ENCODE results near the gene SIT1. TPM values are rescaled to one million over a fixed set of nuclear protein-coding genes. Genes with fewer than 3 reads are reported as not detected.

SIT1 gene
- total RNA-seq, 4 donors from 2014 or later = 0.74 to 5.2 (median 1.1) TPM

DNA sequence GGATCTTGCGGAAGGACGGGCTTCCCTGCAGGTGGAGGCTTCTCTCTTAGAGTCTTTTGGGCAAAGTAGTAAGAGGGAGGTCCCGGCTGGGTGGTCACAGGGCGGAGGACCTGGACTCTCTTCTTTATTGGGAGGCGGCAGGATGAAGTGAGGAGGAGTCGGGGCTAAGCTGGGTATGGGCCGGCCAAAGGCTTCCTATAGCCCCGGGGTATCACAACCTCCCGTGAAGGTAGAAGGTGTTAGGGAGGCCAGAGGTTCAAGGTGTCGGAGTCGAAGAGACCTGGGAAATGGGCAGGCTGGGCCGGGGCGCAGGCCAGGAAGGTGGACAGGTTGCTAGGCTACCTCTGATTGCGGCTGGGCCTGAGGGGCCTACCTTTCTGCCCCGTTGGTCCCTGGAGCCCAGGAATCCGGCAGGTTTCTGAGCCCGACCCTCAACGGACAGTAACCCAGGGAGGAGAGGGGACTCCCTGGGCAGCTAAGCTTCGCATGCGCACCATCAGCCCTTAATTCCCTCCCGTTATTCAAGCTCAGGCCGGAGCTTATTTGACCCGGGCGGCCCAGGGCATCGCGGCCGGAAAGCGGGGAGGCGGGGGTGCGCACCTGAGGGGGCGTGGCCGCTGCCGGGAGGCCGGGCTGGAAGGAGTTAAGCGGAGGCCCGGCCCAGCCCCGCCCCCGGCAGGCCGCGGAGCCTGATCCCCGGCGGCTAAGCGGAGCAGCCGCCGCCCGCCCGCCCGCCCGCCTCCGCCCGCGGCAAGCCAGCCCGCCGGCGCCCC, 46.0 kb downstream of the SIT1 start, which contains the start of gene TESK1:
TSS of gene TESK1 (plus strand) at position 685 of the 773 bp plus-strand sequence. CDS start 358 bp downstream, outside the sequence.
- DNase-seq (ENCODE audit: low spot score) = no peak

GRCh38 chr9:35603986-35604577, 46.6 kb downstream of the SIT1 start:
- DNase-seq (ENCODE audit: low spot score) (peak; percentile 96), ATAC-seq (ENCODE audit: low FRiP score) (peak; percentile 97)
- TF ChIP-seq, protein P1, sequence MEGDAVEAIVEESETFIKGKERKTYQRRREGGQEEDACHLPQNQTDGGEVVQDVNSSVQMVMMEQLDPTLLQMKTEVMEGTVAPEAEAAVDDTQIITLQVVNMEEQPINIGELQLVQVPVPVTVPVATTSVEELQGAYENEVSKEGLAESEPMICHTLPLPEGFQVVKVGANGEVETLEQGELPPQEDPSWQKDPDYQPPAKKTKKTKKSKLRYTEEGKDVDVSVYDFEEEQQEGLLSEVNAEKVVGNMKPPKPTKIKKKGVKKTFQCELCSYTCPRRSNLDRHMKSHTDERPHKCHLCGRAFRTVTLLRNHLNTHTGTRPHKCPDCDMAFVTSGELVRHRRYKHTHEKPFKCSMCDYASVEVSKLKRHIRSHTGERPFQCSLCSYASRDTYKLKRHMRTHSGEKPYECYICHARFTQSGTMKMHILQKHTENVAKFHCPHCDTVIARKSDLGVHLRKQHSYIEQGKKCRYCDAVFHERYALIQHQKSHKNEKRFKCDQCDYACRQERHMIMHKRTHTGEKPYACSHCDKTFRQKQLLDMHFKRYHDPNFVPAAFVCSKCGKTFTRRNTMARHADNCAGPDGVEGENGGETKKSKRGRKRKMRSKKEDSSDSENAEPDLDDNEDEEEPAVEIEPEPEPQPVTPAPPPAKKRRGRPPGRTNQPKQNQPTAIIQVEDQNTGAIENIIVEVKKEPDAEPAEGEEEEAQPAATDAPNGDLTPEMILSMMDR (IDR thresholded peaks at IDR 0.05) = peak in 2 of 3 donors; percentile 29 to 52

More for the DNA sequence above, 46.0 kb downstream of the SIT1 start, which contains the start of gene TESK1:
- TF ChIP-seq, protein P1 (IDR thresholded peaks at IDR 0.05) = no peak
- ATAC-seq (ENCODE audit: low FRiP score) = peak; percentile 52

DNA sequence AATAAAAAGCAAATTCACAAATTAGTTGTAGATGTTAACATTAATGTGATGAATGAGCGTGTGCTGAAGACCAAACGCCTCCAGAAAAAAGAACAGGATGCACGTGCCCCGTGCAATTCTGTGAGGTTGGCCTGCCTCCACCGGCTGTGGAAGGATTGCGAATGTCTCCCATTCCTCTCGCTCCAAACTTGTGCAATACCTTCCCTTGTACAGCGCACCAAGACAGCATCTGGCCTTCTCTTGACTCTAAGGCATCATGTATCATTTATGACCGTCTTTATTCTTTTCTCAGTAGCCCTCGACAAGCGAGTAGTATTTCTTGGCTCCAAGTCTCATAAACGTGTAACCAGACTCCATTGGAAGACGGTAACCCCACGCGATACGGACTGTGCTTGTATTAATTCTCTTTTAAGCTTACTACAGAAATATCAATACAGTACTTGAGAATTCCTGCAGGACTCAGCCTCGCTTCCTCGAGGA, 47.2 kb downstream of the SIT1 start:
- TF ChIP-seq, protein P1 (IDR thresholded peaks at IDR 0.05) = no peak
- DNase-seq (ENCODE audit: low spot score) = no peak
- peak; percentile 50 for ATAC-seq (ENCODE audit: low FRiP score)

DNA sequence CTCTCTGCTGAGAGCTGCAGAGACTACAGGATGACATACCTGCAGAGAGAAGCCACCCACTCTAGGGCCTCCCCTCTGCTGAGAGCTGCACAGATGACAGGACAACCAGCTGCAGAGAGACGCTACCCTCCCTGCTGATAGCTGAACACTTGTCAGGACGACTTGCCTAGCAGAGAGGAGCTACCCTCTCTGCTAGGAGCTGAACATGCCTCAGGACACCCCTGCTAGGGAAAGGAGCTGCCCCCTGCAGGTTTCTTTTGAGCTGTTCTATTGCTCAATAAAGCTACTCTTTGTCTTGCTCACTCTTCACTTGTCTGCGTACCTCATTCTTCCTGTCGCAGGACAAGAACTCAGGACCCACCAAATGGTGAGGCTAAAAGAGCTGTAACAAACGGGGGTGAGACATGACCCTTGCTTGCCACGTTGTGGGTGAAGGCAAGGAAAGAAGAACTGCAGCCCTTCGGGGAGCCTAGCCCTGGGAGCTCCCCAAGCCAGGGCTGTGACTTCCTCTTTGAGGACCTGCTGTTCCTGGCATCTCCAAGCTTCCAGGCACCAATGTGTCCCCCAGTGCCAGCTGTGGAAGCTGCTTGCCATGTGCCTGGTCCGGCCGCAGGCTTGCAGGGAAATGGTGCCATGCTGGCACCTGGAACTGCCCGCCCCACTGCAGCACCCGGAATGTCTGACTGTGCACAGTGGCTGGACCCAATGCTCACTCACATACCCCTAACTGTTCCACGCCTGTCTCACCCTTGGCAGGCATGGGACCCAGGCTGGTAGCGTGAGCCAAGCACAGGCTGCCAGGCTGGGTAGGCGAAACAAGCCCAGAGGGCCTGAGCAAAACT, 50.7 kb downstream of the SIT1 start:
- DNase-seq (ENCODE audit: low spot score) (no peak), ATAC-seq (ENCODE audit: low FRiP score) (no peak)
- TF ChIP-seq, protein P1 (IDR thresholded peaks at IDR 0.05) = no peak

Small RNA genes lying within 50 kb of the gene (small RNA-seq; reads per million reads assigned to genes)
- gene MIR4667 = not detected
- gene RMRP = not detected
- not detected for gene RN7SL22P

Other genes with a start within 250 kb of the SIT1 start
- 10 to 100 TPM; 12.2 to 23.5 (median 21.1) TPM for gene RUSC2, start 160.8 kb downstream of the SIT1 start, total RNA-seq
- gene TESK1, start 45.7 kb downstream of the SIT1 start, total RNA-seq = 10 to 100 TPM; 29.6 to 53.0 (median 36.5) TPM
- gene CD72, start 32.5 kb downstream of the SIT1 start, total RNA-seq = 10 to 100 TPM in 1 of 4 donors, 1 to 10 TPM in 3; 1.6 to 15.5 (median 4.9) TPM
- gene RMRP, start 7.1 kb upstream of the SIT1 start, total RNA-seq = 1,000 to 10,000 TPM in 3 of 4 donors, 100 to 1,000 TPM in 1; 841 to 3,200 (median 2,180) TPM
- gene CCDC107, start 7.4 kb upstream of the SIT1 start, total RNA-seq = 100 to 1,000 TPM in 1 of 4 donors, 10 to 100 TPM in 3; 35.8 to 108 (median 52.5) TPM
- 1 to 10 TPM in 1 of 4 donors, under 1 TPM in 2, not detected in 1; 0.36 to 2.8 (median 0.65) TPM for gene ARHGEF39, start 14.3 kb upstream of the SIT1 start, total RNA-seq
- gene CA9, start 23.0 kb upstream of the SIT1 start, total RNA-seq = 10 to 100 TPM in 1 of 4 donors, 1 to 10 TPM in 1, under 1 TPM in 1, not detected in 1; 0.82 to 35.4 (median 2.0) TPM
- 100 to 1,000 TPM; 150 to 301 (median 237) TPM for gene TPM2, start 39.0 kb upstream of the SIT1 start, total RNA-seq
- gene TLN1, start 81.3 kb upstream of the SIT1 start, total RNA-seq = 100 to 1,000 TPM; 301 to 553 (median 412) TPM
- 10 to 100 TPM; 43.2 to 48.3 (median 45.8) TPM for gene CREB3, start 81.7 kb upstream of the SIT1 start, total RNA-seq
- 10 to 100 TPM; 33.7 to 94.7 (median 57.9) TPM for gene GBA2, start 98.3 kb upstream of the SIT1 start, total RNA-seq
- gene RGP1, start 98.4 kb upstream of the SIT1 start, total RNA-seq = 10 to 100 TPM; 12.7 to 19.2 (median 17.5) TPM
- not detected for gene MSMP, start 103.3 kb upstream of the SIT1 start, total RNA-seq
- 10 to 100 TPM; 13.7 to 28.2 (median 24.3) TPM for gene NPR2, start 140.7 kb upstream of the SIT1 start, total RNA-seq
- gene SPAG8, start 161.3 kb upstream of the SIT1 start, total RNA-seq = 1 to 10 TPM in 2 of 4 donors, under 1 TPM in 1, not detected in 1; 0.65 to 2.8 (median 2.0) TPM
- gene HINT2, start 164.1 kb upstream of the SIT1 start, total RNA-seq = 10 to 100 TPM; 19.8 to 49.7 (median 40.6) TPM
- gene FAM221B, start 177.8 kb upstream of the SIT1 start, total RNA-seq = not detected
- gene TMEM8B, start 178.3 kb upstream of the SIT1 start, total RNA-seq = 10 to 100 TPM in 1 of 4 donors, 1 to 10 TPM in 3; 2.7 to 13.2 (median 4.6) TPM
- not detected for gene OR13J1, start 219.5 kb upstream of the SIT1 start, total RNA-seq

Data from omental fat pad (tissue), 4 donors.